HepG2 (cell line): Measurements from ENCODE around the gene ZNF691. TPM values are rescaled to one million over a fixed set of nuclear protein-coding genes. Genes with fewer than 3 reads are reported as not detected.

Source experiments
- ATAC-seq: fragments of 200-7000 bp; cut with Tn5 transposase; 3 replicates; pipeline ENCODE4 v1.9.1; 2020; ENCODE audit warnings: mild to moderate bottlenecking, moderate library complexity
- BruUV-seq: library from RNA; stranded (reverse); fragments of 400-500 nt; replicated peaks from 2 replicates; lab custom pipeline; 2021; lab: Mats Ljungman, UMichigan
- CTCF ChIA-PET: fragments of 300-600 bp; formaldehyde crosslinking; extraction: SDS; loops from one replicate; lab custom pipeline; 2021; ENCODE audit warnings: low total read pairs, inconsistent platforms, low intra/inter-chr PET ratio; lab: Yijun Ruan, JAX
- POLR2A ChIA-PET: fragments of 350-600 bp; sonication (Branson Sonifier 250); formaldehyde crosslinking; loops from one replicate; lab custom pipeline; 2020; ENCODE audit warnings: antibody characterized with exemption, inconsistent platforms; lab: Yijun Ruan, JAX
- DNase-seq: peaks from one replicate; pipeline ENCODE4 v3.0.0-alpha.2; 2015; ENCODE audit warnings: low spot score
- FAIRE-seq: peaks from 3 replicates; lab custom pipeline; 2011; peaks lifted over from hg19 to GRCh38; lab: Jason Lieb, UNC
- H2AFZ ChIP-seq: one replicate; pipeline ENCODE4 v1.6.1; 2011; ENCODE audit warnings: low read length, inconsistent platforms
- H3K27ac ChIP-seq: fragments of 300-600 bp; 3 replicates; pipeline ENCODE4 v1.8.0; 2011; ENCODE audit warnings: mixed run types, mild to moderate bottlenecking, mixed read lengths, low read length, inconsistent platforms; ENCODE audit not compliant: insufficient read depth; ENCODE audit errors: extremely low read length
- H3K27me3 ChIP-seq, 2 experiments: fragments of 200-600 bp in 1 of 2; 2 replicates in 1 of 2; 3 replicates in 1 of 2; pipeline versions ENCODE4 v1.6.0 to v1.8.0; 2011; ENCODE audit warnings: low read length in 2 of 2, mild to moderate bottlenecking in 2 of 2, moderate library complexity in 2 of 2, inconsistent platforms in 1 of 2; ENCODE audit not compliant: insufficient read depth in 2 of 2, control insufficient read depth in 1 of 2
- H3K36me3 ChIP-seq, 2 experiments: fragments of 200-600 bp in 1 of 2; replicated peaks in 1 of 2; 2 replicates in 1 of 2; 3 replicates in 1 of 2; pipeline versions ENCODE4 v1.5.1 to v1.8.0; 2011; ENCODE audit warnings: low read length in 2 of 2, inconsistent platforms in 1 of 2; ENCODE audit not compliant: insufficient read depth in 2 of 2, control insufficient read depth in 1 of 2
- H3K4me1 ChIP-seq: 2 replicates; pipeline ENCODE4 v1.5.1; 2012; ENCODE audit warnings: low read length, inconsistent platforms; ENCODE audit not compliant: insufficient read depth
- H3K4me2 ChIP-seq: 2 replicates; pipeline ENCODE4 v1.6.0; 2011; ENCODE audit warnings: low read depth, low read length, inconsistent platforms
- H3K4me3 ChIP-seq, 3 experiments: fragments of 200-600 bp in 1 of 3; sonication (generic), shearing (Covaris generic) in 1 of 3; replicated peaks in 1 of 3; 2 replicates each; pipeline ENCODE4 v1.5.1; 2011 to 2016; ENCODE audit warnings: low read length in 3 of 3, inconsistent platforms in 2 of 3, low read depth in 2 of 3, mild to moderate bottlenecking in 2 of 3, control low read depth in 1 of 3, mixed read lengths in 1 of 3; ENCODE audit not compliant: insufficient read depth in 1 of 3
- H3K79me2 ChIP-seq: one replicate; pipeline ENCODE4 v1.6.1; 2011; ENCODE audit warnings: low read length, inconsistent platforms; ENCODE audit not compliant: insufficient read depth
- H3K9ac ChIP-seq: 2 replicates; pipeline ENCODE4 v1.6.0; 2011; ENCODE audit warnings: mild to moderate bottlenecking, low read depth, low read length, inconsistent platforms; ENCODE audit not compliant: insufficient read depth
- H3K9me3 ChIP-seq: 2 replicates; pipeline ENCODE4 v1.5.1; 2012; ENCODE audit warnings: mild to moderate bottlenecking, low read length
- H4K20me1 ChIP-seq: 2 replicates; pipeline ENCODE4 v1.6.0; 2011; ENCODE audit warnings: inconsistent platforms, mild to moderate bottlenecking, low read length, moderate library complexity; ENCODE audit not compliant: insufficient read depth
- AGO1 ChIP-seq: fragments of 200-400 bp; formaldehyde crosslinking; IDR thresholded peaks from 2 replicates; pipeline ENCODE4 v1.6.1; 2017; ENCODE audit warnings: mild to moderate bottlenecking, low read depth, low read length, moderate library complexity; ENCODE audit not compliant: poor library complexity, severe bottlenecking
- AHR ChIP-seq: IDR thresholded peaks from 2 replicates; pipeline ENCODE4 v1.6.1; 2018; ENCODE audit warnings: missing genetic modification reagents, missing compliant biosample characterization
- E2F1 ChIP-seq: sonication (generic); formaldehyde crosslinking; IDR thresholded peaks from 2 replicates; pipeline ENCODE4 v1.5.0; 2020; ENCODE audit warnings: missing genetic modification reagents
- ETV5 ChIP-seq: IDR thresholded peaks from 2 replicates; pipeline ENCODE4 v1.6.1; 2018; ENCODE audit warnings: missing biosample characterization, missing genetic modification reagents, inconsistent platforms, borderline replicate concordance
- FIP1L1 ChIP-seq: fragments of 200-400 bp; formaldehyde crosslinking; IDR thresholded peaks from 2 replicates; pipeline ENCODE4 v1.6.1; 2018; ENCODE audit warnings: low read depth, mild to moderate bottlenecking, low read length, moderate library complexity, borderline replicate concordance; ENCODE audit not compliant: insufficient read depth
- IKZF4 ChIP-seq: sonication (generic); formaldehyde crosslinking; IDR thresholded peaks from 2 replicates; pipeline ENCODE4 v1.5.1; 2020; ENCODE audit warnings: borderline replicate concordance, mild to moderate bottlenecking, low read depth, missing genetic modification reagents; ENCODE audit errors: not compliant biosample characterization
- KLF12 ChIP-seq: sonication (generic); formaldehyde crosslinking; IDR thresholded peaks from 2 replicates; pipeline ENCODE4 v1.4.0; 2020; ENCODE audit warnings: missing genetic modification reagents, borderline replicate concordance
- NCOA2 ChIP-seq: sonication (generic); formaldehyde crosslinking; IDR thresholded peaks from 2 replicates; pipeline ENCODE4 v1.8.0; 2022; ENCODE audit warnings: inconsistent platforms
- PAF1 ChIP-seq: IDR thresholded peaks from 2 replicates; pipeline ENCODE4 v1.6.1; 2016; ENCODE audit warnings: missing genetic modification reagents, missing compliant biosample characterization
- SIX4 ChIP-seq: sonication (generic); formaldehyde crosslinking; IDR thresholded peaks from 2 replicates; pipeline ENCODE4 v1.4.0; 2020; ENCODE audit warnings: missing genetic modification reagents
- SP5 ChIP-seq: IDR thresholded peaks from 2 replicates; pipeline ENCODE4 v1.6.1; 2016; ENCODE audit warnings: low read depth, borderline replicate concordance
- SRSF4 ChIP-seq: fragments of 200-400 bp; formaldehyde crosslinking; IDR thresholded peaks from one replicate; pipeline ENCODE4 v1.6.1; 2018; ENCODE audit warnings: mild to moderate bottlenecking, low read depth, low read length, moderate library complexity; ENCODE audit not compliant: poor library complexity, severe bottlenecking
- U2AF2 ChIP-seq: fragments of 200-400 bp; formaldehyde crosslinking; IDR thresholded peaks from 2 replicates; pipeline ENCODE4 v1.6.1; 2017; ENCODE audit warnings: low read depth, mild to moderate bottlenecking, low read length
- XBP1 ChIP-seq: sonication (generic); formaldehyde crosslinking; IDR thresholded peaks from 2 replicates; pipeline ENCODE4 v1.5.0; 2020; ENCODE audit warnings: missing genetic modification reagents
- ZFAT ChIP-seq: sonication (generic); formaldehyde crosslinking; conservative IDR thresholded peaks from 2 replicates; pipeline ENCODE4 v1.8.1; 2023; ENCODE audit warnings: missing genetic modification reagents, inconsistent platforms
- ZNF720 ChIP-seq: sonication (generic); formaldehyde crosslinking; IDR thresholded peaks from 2 replicates; pipeline ENCODE4 v1.4.0; 2020; ENCODE audit warnings: missing genetic modification reagents
- WGBS: methylation state at CpG from one replicate; pipeline ENCODE4 v1.1.6; 2017; ENCODE audit warnings: low lambda C conversion rate; 5-methylcytosine and 5-hydroxymethylcytosine counted together
- in situ Hi-C: cut with HindIII; loops from 2 replicates; pipeline ENCODE4 v1.10.0; 2017; ENCODE audit warnings: low pct_unique_long_range_greater_than_20kb; ENCODE audit not compliant: extremely low pct_ligation_motif_present
- intact Hi-C: fragments of 100-400 bp; cut with micrococcal nuclease; formaldehyde crosslinking; loops from one replicate; pipeline ENCODE4 v1.10.0; 2022; ENCODE audit not compliant: unreplicated experiment
- polyA plus RNA-seq, 8 experiments: library from polyadenylated mRNA; depleted of rRNA in 3 of 8; stranded (reverse) in 7 of 8; unstranded in 1 of 8; fragments of >200 nt; fragmentation: Illumina TruSeq in 4 of 8; extraction: Trizol in 4 of 8; gene quantifications; 2 replicates each; pipeline versions ENCODE4 v1.2.1 to v1.2.3, GENCODE V29; 2011 to 2016; ENCODE audit warnings: low read depth in 4 of 8, missing spikeins in 1 of 8, mixed read lengths in 1 of 8; ENCODE audit not compliant: insufficient read depth in 1 of 8
- total RNA-seq, 5 experiments: library from RNA; depleted of rRNA; stranded (reverse); fragments of >200 nt; fragmentation: Illumina TruSeq; extraction: Trizol; gene quantifications; 2 replicates each; pipeline ENCODE4 v1.2.3, GENCODE V29; 2016; ENCODE audit warnings: low read depth in 1 of 5
- TF ChIP-seq, protein P1 (sequence below): sonication (generic); formaldehyde crosslinking; IDR thresholded peaks from 2 replicates; pipeline ENCODE4 v1.9.0; 2021; ENCODE audit warnings: missing genetic modification reagents, borderline replicate concordance
- TF ChIP-seq, protein P2 (sequence below): sonication (generic); formaldehyde crosslinking; IDR thresholded peaks from 2 replicates; pipeline ENCODE4 v1.4.0; 2020; ENCODE audit warnings: missing genetic modification reagents

ZNF691 gene
- total and polyA plus RNA-seq, 2 of the 13 experiments (the other 11 are each of a cell fraction or from before 2014, with no cell fraction given), result 7.6 to 7.8 TPM

DNA sequence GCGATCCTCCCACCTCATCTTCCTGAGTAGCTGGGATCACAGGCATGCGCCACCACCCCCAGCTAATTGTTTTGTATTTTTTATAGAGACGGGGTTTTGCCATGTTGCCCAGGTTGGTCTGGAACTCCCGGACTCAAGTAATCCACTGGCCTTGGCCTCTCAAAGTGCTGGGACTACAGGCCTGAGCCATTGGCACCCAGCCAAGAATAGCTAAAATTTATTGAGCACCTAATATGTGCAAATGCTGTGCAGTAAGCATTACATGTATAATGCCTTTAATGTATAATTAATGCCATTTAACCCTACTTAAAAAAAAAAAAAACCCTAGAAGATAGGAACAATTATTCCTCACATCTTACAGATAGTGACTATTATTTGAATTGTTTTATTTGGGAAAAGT, 42.9 kb downstream of the ZNF691 start:
- Histone ChIP-seq H3K79me2 (no peaks in the 10 kb centered on the region), H3K9ac (no peak overlapping the region), H3K4me3 (no peak overlapping the region), H3K27ac (no peak overlapping the region), H3K9me3 (no peaks in the 10 kb centered on the region), H2AFZ (no peak overlapping the region), H3K36me3 (no peaks in the 10 kb centered on the region), H3K4me2 (no peak overlapping the region), H4K20me1 (no peaks in the 10 kb centered on the region), H3K4me1 (no peaks in the 10 kb centered on the region), H3K27me3 (peaks cover 5 to 14% of the 10 kb centered on the region in 2 experiments; a peak in 4 of 5 replicates)
- in situ Hi-C loops, result no loop called here
- DNase-seq (no peak), ATAC-seq (no peak), FAIRE-seq (no peak)
- CTCF ChIA-PET, result no interaction called here
- no TSS peak for BruUV-seq
- intact Hi-C loops, result no loop called here
- POLR2A ChIA-PET, result interaction anchor here (1.1 kb wide), 1 partner anchor 43 kb away, joined by 3 read pairs; the partner anchor contains the start of gene ZNF691
- 77% methylated on average over 4 of the region's 4 CpGs for WGBS
- TF ChIP-seq SP5 (CRISPR knock-in tag), result no peak
- TF ChIP-seq XBP1 (CRISPR knock-in tag), result no peak
- TF ChIP-seq, protein P1, sequence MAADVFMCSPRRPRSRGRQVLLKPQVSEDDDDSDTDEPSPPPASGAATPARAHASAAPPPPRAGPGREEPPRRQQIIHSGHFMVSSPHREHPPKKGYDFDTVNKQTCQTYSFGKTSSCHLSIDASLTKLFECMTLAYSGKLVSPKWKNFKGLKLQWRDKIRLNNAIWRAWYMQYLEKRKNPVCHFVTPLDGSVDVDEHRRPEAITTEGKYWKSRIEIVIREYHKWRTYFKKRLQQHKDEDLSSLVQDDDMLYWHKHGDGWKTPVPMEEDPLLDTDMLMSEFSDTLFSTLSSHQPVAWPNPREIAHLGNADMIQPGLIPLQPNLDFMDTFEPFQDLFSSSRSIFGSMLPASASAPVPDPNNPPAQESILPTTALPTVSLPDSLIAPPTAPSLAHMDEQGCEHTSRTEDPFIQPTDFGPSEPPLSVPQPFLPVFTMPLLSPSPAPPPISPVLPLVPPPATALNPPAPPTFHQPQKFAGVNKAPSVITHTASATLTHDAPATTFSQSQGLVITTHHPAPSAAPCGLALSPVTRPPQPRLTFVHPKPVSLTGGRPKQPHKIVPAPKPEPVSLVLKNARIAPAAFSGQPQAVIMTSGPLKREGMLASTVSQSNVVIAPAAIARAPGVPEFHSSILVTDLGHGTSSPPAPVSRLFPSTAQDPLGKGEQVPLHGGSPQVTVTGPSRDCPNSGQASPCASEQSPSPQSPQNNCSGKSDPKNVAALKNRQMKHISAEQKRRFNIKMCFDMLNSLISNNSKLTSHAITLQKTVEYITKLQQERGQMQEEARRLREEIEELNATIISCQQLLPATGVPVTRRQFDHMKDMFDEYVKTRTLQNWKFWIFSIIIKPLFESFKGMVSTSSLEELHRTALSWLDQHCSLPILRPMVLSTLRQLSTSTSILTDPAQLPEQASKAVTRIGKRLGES (CRISPR knock-in tag), result no peak
- TF ChIP-seq ZNF720 (CRISPR knock-in tag), result no peak
- TF ChIP-seq E2F1 (CRISPR knock-in tag), result no peak
- TF ChIP-seq SRSF4, result no peak
- no peak for TF ChIP-seq AGO1
- TF ChIP-seq KLF12 (CRISPR knock-in tag), result no peak
- TF ChIP-seq IKZF4 (CRISPR knock-in tag), result no peak
- TF ChIP-seq ZFAT (CRISPR knock-in tag), result no peak
- TF ChIP-seq PAF1, result no peak
- no peak for TF ChIP-seq SIX4
- TF ChIP-seq U2AF2, result no peak
- no peak for TF ChIP-seq AHR
- no peak for TF ChIP-seq NCOA2 (CRISPR knock-in tag)
- no peak for TF ChIP-seq FIP1L1
- TF ChIP-seq ETV5 (CRISPR knock-in tag), result no peak
- TF ChIP-seq, protein P2, sequence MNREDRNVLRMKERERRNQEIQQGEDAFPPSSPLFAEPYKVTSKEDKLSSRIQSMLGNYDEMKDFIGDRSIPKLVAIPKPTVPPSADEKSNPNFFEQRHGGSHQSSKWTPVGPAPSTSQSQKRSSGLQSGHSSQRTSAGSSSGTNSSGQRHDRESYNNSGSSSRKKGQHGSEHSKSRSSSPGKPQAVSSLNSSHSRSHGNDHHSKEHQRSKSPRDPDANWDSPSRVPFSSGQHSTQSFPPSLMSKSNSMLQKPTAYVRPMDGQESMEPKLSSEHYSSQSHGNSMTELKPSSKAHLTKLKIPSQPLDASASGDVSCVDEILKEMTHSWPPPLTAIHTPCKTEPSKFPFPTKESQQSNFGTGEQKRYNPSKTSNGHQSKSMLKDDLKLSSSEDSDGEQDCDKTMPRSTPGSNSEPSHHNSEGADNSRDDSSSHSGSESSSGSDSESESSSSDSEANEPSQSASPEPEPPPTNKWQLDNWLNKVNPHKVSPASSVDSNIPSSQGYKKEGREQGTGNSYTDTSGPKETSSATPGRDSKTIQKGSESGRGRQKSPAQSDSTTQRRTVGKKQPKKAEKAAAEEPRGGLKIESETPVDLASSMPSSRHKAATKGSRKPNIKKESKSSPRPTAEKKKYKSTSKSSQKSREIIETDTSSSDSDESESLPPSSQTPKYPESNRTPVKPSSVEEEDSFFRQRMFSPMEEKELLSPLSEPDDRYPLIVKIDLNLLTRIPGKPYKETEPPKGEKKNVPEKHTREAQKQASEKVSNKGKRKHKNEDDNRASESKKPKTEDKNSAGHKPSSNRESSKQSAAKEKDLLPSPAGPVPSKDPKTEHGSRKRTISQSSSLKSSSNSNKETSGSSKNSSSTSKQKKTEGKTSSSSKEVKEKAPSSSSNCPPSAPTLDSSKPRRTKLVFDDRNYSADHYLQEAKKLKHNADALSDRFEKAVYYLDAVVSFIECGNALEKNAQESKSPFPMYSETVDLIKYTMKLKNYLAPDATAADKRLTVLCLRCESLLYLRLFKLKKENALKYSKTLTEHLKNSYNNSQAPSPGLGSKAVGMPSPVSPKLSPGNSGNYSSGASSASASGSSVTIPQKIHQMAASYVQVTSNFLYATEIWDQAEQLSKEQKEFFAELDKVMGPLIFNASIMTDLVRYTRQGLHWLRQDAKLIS (CRISPR knock-in tag), result no peak
